Renal pelvis (tissue), 4 donors: Measurements from ENCODE around the gene STRN4. TPM values are rescaled to one million over a fixed set of nuclear protein-coding genes. Genes with fewer than 3 reads are reported as not detected.
A peak's percentile ranks its signal among the peaks of the same experiment; 100 is the strongest.

ENCODE experiments used
- DNase-seq: peaks from one replicate; pipeline ENCODE4 v3.0.0-alpha.2; 2013
- polyA plus RNA-seq, 3 donors: library from polyadenylated mRNA; unstranded; fragments of 120-200 nt; gene quantifications; one replicate each; pipeline ENCODE4 v1.2.1, GENCODE V29; 2013; ENCODE audit not compliant: insufficient read length in 3 of 3

STRN4 gene
- polyA plus RNA-seq, 3 donors: 92.2 to 105 (median 92.8) TPM

DNA sequence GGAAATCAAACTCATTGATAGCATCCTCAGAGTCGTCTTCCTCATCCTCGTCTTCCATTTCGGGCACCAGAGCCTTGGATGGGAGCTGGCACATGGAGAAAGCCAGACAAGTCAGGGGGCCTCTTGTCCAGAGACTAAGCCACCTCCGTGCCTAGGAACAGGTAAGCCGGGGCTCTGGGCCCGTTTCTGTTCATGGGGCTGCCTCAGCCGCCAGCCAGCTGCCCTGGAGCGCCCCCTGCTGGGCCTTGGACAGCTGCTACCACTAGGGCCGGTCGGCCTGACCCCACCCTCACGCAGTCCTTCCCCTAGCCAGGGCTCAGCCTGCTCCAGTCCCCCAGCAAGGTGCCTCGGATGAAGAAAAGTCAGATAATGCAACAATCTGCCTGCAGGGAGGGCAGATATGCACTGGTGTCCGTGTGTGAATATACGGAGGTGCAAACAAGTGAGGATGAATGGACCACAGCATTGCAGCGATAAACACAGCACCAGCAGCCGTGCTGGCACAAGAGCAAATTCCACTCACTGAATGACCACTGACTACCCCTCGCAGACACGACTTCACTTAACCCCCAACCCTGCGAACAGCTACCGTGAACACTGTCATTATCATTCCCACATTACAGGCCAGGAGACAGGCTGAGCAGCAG, 17.4 kb downstream of the STRN4 start:
- DNase-seq: peak; percentile 38

- DNase-seq: no peak
Observed at GRCh38 chr19:46728208-46728607, 18.0 kb downstream of the STRN4 start.

- DNase-seq: no peak
Observed at GRCh38 chr19:46727757-46728156, 18.5 kb downstream of the STRN4 start.

DNA sequence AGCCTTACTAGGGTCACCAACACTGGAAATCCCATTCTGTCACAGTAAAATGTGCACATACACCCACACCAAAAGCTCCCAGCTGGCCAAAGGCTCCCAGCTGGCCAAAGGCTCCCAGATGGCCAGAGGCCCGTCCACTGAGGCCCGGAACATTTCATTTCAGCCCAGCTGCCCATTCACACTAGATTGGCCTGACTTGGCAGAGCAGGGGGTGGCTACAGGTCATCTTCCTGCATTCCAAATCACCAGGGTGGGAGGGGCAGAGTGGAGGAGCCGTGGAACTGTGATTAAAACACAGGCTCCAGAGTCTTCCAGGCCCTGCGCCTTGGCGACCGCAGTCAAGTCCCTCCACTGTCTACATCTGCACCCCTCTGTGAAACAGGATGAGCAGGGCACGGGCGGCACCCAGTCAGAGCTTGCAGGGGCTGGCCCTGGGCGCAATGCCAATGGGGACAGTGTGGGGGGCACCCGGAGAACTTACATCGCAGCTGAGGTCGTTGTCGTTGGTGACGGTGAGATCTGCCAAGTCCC, 19.2 kb downstream of the STRN4 start:
- DNase-seq: peak; percentile 21

DNA sequence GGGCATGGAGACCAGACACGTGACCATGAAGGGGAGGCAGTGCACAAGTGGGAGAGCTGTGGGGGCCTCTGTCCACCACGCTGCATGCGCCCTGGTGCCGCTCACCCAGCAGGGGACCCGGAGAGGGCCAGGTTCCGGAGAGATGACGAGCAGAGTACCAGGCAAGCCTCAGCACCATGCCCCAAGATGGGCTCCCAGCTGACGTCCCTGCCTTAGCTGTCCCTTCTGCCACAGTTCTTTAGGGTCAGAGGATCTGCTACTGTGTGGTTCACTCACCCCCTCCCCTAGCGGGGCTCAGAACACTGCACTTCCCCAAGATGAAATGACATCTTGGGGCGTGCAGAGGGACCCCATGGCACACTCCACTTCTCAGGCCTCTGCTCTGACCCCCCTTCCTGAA, 19.7 kb downstream of the STRN4 start:
- no peak for DNase-seq

GRCh38 chr19:46725859-46726393, 20.3 kb downstream of the STRN4 start:
- no peak for DNase-seq

DNA sequence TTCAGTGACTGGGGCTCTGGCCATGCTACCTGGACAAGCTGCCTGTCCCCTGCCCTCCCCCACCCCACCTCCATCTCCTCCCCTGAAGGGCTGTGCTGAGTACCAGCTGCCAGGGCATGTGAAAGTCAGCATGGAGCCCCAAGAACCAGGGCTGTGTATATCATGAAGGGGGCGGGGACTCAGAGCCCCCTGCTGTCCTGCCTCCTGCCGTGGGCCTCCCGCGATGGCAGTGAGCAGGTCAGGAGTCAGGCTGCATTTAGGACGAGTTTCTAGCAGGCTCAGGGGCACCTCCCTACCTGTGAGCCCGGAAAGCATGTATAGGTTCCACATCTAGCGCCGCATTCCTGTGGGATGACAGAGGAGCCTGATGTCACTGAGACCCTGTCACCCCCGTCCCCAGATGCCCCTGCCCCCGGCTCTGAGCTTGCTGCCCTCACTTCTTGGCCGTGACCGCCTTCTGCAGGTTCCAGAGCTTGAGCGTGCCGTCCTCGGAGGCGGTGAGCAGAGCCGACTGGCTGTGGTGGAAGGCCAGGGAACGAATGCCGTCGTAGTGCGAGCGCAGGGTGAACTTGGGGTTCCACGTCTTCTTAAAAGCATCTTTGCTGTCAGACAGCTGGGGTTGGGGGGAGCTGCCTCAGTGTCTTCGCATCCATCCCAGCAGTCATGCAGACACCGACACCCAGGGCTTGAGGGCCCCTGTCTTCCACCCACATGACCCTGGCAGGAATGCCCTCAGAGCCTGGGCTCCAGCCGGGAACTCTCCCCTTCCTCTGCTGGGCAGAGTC, 21.0 kb downstream of the STRN4 start:
- no peak for DNase-seq

DNA sequence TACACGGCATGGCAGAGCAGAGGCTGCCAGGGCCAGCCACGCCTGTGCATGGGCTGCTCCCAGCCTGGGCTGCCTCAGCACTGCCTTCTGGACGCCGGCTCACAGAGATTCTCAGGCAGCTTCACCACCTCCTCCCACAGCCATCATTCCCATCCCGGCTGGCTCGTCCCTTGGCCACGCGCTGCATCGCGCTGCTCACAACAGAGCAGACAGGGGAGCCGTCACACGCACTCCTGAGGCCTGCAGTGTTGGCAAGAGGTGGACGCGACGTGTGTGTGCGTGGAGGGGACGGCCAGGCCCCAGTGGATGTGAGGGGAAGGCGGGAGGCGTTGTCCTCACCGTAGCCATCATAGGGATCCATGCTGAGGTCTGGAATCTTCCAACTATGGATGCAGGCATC, 21.8 kb downstream of the STRN4 start:
- DNase-seq: no peak

- DNase-seq: no peak
Observed at GRCh38 chr19:46723471-46723870, 22.8 kb downstream of the STRN4 start.

GRCh38 chr19:46723023-46723461, 23.2 kb downstream of the STRN4 start:
- no peak for DNase-seq

- no peak for DNase-seq
Observed at GRCh38 chr19:46722421-46723022, 23.7 kb downstream of the STRN4 start.

DNA sequence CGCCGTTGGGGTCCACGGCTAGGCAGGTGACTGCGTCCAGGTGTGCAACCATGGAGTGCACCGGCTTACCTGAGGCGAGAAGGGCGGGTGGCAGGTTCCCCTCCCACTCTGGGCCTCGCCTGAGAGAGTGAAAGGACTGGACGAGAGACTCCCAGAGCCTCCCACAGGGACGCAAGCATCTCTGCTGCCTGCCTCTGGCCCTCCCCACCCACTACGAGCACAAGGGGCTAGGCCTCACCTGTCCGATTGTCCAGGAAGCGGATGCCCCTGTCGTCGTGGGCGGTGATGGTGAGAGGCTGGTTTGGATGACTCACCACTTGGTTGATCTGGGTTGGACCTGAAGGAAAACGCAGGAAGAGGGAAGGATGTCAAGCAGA, 24.3 kb downstream of the STRN4 start:
- DNase-seq: no peak

- no peak for DNase-seq
Observed at GRCh38 chr19:46721269-46722003, 24.8 kb downstream of the STRN4 start.

GRCh38 chr19:46720503-46721239, 25.6 kb downstream of the STRN4 start:
- DNase-seq: no peak

DNA sequence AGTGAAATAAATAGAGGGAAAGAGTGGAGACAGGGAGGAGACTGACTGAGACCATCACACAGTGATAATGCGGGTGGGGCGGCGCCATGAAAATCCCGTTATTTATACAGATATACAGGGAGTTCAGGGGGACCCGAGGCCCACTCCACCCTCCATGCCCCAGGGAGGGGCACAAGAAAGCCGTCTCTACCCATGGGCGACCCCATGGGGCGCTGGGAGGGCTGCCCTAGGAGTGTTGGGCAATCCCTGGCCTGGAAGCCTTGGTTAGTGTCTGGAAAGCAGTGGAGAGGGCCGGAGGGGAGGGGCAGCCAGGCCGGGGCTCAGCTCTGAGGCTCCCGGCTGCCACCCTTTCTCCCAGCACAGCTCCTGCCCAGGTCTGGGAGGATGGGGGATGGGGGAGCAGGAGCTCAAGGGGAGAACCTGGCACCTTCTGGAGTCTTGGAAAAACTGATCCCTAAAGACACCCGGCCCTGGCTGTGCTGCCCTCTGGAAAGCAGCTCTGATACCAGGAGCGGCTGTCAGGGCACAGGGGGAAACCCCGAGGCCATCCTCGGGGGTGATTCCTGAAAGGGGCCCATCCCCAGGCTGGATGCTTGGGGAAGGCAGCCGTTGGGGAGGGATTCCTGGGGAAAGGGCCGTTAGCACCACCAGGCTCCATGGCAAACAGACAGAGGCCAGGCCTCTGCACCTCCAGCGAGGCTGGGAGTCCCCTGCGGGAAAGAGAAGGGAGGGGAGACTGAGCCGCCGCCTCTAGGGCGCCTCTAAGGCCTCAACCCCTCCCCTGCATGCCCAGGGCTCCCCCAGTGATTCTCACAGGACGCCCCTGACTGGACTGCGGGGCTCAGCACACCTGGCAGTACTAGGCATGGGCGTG, 26.4 kb downstream of the STRN4 start:
- no peak for DNase-seq

DNA sequence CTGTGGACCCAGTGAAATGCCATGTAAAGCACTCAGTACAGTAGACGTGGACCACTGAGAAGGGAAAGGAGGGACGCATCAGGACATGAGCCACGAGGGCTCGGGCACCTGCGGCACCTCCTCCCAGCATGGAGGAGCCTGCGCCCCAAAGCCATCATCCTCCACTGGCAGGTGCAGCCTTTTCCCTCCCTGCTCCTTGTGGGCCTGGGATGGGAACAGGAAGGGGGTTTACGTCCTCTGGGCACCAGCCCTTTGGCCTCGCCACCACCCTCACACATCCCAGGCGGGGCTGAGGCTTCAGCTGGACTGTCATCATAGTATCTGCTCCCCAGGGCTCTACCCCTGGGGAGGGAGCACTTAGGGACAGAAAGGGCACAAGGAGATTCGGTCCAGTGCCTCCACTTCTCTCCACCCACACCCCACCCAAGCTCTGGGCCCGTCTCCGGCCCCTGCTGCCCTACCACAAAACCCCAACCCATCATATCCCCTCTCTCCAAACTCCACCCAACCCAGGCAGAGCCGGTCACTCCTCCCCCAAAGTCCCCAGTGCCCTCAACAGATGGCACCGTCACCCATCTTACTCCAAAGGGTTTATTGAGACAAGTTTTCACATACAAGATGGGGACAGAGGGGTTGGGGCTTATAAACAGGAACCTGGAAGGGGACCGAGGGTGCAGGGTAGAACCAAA, 27.2 kb downstream of the STRN4 start:
- DNase-seq: no peak

DNA sequence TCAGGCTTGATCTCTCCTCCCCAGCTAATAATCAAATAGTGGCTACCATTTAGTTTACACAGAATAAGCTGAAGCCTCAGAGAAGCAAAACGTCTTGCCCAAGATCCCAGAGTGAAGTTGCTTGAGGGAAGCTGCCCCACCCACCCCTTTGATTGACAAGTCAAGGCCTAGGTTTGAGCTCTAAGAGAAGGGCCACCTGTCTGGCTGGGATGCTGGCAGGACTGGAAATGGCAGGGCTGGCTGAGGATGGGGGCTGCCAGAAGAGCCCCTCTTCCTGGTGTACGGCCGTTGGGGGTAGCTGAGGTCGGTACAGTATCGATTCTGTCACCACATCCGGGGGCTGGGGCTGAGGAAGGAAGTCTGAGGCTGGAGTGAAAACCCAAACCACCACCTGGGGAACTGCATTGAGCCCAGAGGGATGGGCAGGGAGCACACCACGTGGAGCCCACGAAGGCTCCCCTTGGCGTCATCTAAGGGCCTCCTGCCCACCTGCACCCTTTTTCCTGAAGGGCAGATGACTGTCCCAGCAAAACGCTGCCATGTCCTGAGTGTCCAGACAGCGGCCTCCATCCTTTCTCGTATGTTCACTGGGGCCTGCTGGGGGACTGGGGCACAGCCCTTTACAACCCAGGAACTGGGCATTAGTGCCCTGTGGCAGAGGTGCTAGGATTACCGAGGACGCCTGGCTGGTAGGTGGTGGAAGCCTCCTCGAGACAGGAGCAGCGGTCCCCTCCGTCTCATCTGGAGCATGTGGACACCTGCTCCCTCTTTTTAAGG, 27.9 kb downstream of the STRN4 start:
- DNase-seq: no peak

DNA sequence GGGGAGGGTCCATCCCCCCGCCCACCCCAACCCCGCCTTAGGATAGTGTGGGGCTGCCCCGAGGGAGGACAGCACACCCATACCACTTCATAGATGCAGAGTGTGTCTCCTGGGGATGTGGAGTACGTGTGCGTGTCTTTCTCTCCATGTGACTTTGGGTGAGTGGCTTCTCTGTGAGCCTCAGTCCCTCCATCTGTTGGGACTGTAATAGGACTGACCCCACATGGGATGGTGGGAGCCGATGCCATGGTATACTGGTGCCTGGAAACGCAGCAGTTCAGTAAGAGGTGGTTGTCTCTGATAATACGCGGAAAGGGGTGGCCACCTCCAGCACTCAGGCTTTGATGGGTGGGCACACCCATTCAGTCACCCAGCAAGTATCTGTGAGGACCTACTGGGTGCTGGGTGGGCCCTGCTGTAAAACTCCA, 28.5 kb downstream of the STRN4 start:
- DNase-seq: no peak
